ENCODE measurements around the gene RORB. TPM values are rescaled to one million over a fixed set of nuclear protein-coding genes. Genes with fewer than 3 reads are reported as not detected.

Gene RORB
- total RNA-seq, 4 donors from 2014 or later: 2.0 to 3.6 (median 3.0) TPM

- Histone ChIP-seq H3K4me1 (no peaks in the 10 kb centered on the region), H3K27me3 (no peaks in the 10 kb centered on the region), H3K4me3 (no peak overlapping the region), H3K27ac (no peak overlapping the region), H3K36me3 (no peaks in the 10 kb centered on the region), H3K9me3 (peaks cover 0 to 11% (median 0%) of the 10 kb centered on the region in 4 donors)
- 76 to 78% methylated on average over 6 of the region's 6 CpGs for WGBS, 2 donors
- no peak for TF ChIP-seq EP300 (IDR thresholded peaks at IDR 0.05)
- no peak for TF ChIP-seq CTCF (IDR thresholded peaks at IDR 0.05)
- TF ChIP-seq POLR2A (IDR thresholded peaks at IDR 0.05): no peak
- no peak for DNase-seq (ENCODE audit: low spot score in 2 of 2)
Observed at GRCh38 chr9:74478606-74479005, 18.5 kb upstream of the RORB start.

DNA sequence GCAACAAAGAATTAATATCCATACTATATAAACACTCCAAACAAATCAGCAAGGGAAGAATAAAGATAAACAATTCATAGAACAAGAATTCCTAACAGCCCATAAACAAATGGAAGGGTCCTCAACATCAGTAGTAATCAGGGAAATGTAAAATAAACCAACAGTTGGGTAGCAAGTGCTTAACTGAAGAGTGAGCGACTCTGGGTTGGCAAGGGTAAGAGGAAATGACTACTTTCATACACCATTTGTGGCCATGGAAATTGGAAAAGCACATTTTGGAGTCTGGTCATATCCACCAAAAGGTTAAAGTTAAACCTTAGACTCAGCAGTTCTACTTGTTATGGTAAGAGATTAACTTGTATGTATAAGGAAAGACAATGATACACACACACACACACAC, 17.4 kb upstream of the RORB start:
- WGBS, 2 donors: 54 to 78% methylated on average over 1 of the region's 1 CpG
- TF ChIP-seq CTCF (IDR thresholded peaks at IDR 0.05) (no peak), EP300 (IDR thresholded peaks at IDR 0.05) (no peak), POLR2A (IDR thresholded peaks at IDR 0.05) (no peak)
- Histone ChIP-seq H3K9me3 (peaks cover 0 to 11% (median 0%) of the 10 kb centered on the region in 4 donors), H3K4me1 (no peaks in the 10 kb centered on the region), H3K27ac (no peak overlapping the region), H3K4me3 (no peak overlapping the region), H3K27me3 (no peaks in the 10 kb centered on the region), H3K36me3 (no peaks in the 10 kb centered on the region)
- DNase-seq (ENCODE audit: low spot score in 2 of 2): no peak

DNA sequence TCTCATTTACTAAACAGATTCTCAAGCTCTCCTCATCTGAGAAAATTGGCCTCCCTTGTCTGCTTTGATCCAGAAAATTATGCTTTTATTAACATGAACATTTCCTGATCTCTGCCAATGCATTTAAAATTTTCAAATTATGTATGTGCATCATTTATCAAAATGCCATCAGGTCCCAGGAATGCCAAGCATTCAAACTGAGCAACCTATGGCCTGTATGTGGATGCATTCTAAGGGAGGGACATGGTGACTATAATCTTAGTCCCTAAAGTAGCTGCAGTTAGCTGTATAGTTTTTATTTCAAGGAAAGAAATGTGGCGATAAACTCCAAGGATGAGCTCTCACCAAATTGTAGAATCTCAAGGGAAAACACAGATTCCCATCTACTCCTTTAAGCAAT, 9.7 kb upstream of the RORB start:
- WGBS, 2 donors: 91 to 97% methylated on average over 1 of the region's 1 CpG
- H3K36me3 ChIP-seq: no peaks in the 10 kb centered on the region
- H3K27ac ChIP-seq: no peak overlapping the region
- TF ChIP-seq EP300 (IDR thresholded peaks at IDR 0.05) (no peak), POLR2A (IDR thresholded peaks at IDR 0.05) (no peak), CTCF (IDR thresholded peaks at IDR 0.05) (no peak)
- no peaks in the 10 kb centered on the region for H3K27me3 ChIP-seq
- DNase-seq (ENCODE audit: low spot score in 2 of 2): no peak
- no peaks in the 10 kb centered on the region for H3K4me1 ChIP-seq
- H3K4me3 ChIP-seq: no peak overlapping the region
- H3K9me3 ChIP-seq: no peaks in the 10 kb centered on the region

DNA sequence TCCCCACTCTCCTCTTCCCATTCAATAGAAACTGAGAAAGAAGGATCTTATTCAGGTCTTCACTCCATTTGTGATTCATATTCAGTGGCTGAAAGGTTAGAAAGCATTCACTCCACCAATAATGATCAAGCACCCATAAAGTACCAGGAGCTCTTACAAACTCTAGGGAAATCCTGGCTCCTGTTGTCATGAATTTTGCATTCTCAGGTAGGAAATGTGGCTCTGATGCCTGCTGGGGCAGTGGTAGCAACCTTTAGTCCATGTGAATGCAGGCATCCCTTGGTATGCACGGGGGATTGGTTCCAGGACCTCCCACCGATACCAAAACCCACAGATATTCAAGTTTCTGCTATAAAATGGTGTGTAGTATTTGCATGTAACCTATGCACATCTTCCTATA, 3.6 kb upstream of the RORB start:
- 38 to 49% methylated on average over 2 of the region's 2 CpGs for WGBS, 2 donors

GRCh38 chr9:74494490-74494889, 2.6 kb upstream of the RORB start:
- Histone ChIP-seq H3K36me3 (no peaks in the 10 kb centered on the region), H3K27me3 (peaks cover 0 to 13% of the 10 kb centered on the region in 2 donors), H3K27ac (peak overlapping the region in 1 of 4 donors; percentile 31), H3K4me3 (no peak overlapping the region), H3K4me1 (peaks cover 0 to 26% (median 11%) of the 10 kb centered on the region in 4 donors), H3K9me3 (no peaks in the 10 kb centered on the region)
- DNase-seq (ENCODE audit: low spot score in 2 of 2): no peak
- 88 to 91% methylated on average over 1 of the region's 1 CpG for WGBS, 2 donors
- TF ChIP-seq CTCF (IDR thresholded peaks at IDR 0.05): no peak
- no peak for TF ChIP-seq EP300 (IDR thresholded peaks at IDR 0.05)
- no peak for TF ChIP-seq POLR2A (IDR thresholded peaks at IDR 0.05)

More for the DNA sequence above, 3.6 kb upstream of the RORB start:
- no peak for TF ChIP-seq CTCF (IDR thresholded peaks at IDR 0.05)
- no peak for TF ChIP-seq POLR2A (IDR thresholded peaks at IDR 0.05)
- no peak for TF ChIP-seq EP300 (IDR thresholded peaks at IDR 0.05)
- no peak overlapping the region for H3K27ac ChIP-seq
- H3K36me3 ChIP-seq: no peaks in the 10 kb centered on the region
- no peak overlapping the region for H3K4me3 ChIP-seq
- peaks cover 0 to 6% of the 10 kb centered on the region in 2 donors for H3K27me3 ChIP-seq
- H3K9me3 ChIP-seq: no peaks in the 10 kb centered on the region
- peaks cover 0 to 17% (median 5%) of the 10 kb centered on the region in 4 donors for H3K4me1 ChIP-seq
- DNase-seq (ENCODE audit: low spot score in 2 of 2): no peak

Data from tibial nerve (tissue), 4 donors.